Suprapubic skin (tissue), 4 donors: Measurements from ENCODE around the gene PSMD2.

ENCODE experiments used
- POLR2A ChIP-seq, 2 donors: fragments of 450-650 bp; IDR thresholded peaks; one replicate each; pipeline ENCODE4 v1.6.1; 2017; ENCODE audit warnings: antibody characterized with exemption in 2 of 2, mild to moderate bottlenecking in 2 of 2, moderate library complexity in 2 of 2
- POLR2AphosphoS5 ChIP-seq, 3 donors: sonication (generic); formaldehyde crosslinking; IDR thresholded peaks; one replicate each; pipeline ENCODE4 v1.6.1; 2017; ENCODE audit warnings: antibody characterized with exemption in 3 of 3
- TF ChIP-seq, protein P1 (sequence below), 2 donors: fragments of 200-600 bp in 1 of 2; fragments of 450-650 bp in 1 of 2; sonication (generic) in 1 of 2; IDR thresholded peaks; one replicate each; pipeline ENCODE4 v1.5.1; 2016 to 2019; ENCODE audit warnings: antibody characterized with exemption in 2 of 2, mild to moderate bottlenecking in 1 of 2, moderate library complexity in 1 of 2

DNA sequence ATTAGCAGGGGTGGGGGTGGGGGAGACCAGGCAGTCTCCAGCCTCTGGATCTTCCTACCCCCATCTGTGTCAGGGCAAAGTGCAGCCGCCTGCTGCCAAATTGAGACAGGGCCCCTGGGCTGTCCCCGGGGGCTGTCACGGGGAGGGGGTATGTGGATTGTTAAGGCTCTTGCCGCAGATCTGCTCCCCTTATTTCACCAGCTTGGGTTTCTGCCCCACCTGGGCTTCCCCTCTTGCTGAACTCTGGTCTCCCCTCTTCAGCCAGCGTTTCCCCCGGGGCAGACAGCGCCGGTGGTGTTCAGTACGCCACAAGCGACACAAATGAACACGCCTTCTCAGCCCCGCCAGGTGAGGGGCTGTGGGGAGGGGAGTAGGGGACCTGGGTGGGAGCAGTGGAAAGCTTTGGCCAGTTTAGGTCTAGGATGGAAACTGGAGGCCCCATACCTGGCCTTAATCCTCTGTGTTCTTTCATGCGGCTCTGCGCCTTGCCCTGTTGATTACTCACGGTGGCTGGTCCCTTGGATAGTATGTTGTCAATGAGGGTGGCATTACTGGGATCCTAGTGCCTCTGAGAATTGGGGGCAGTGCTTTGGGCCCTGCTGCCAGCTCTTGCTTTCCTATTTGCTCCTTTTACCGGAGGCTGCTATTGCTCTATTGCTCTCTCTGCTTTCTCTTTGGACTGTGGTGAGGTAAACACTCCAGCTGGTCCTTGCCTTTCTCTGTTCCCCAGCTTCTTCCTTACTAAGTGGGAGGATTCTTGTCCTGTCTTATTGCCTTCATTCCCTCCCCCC lies 17.0 kb downstream of the PSMD2 start:
- TF ChIP-seq, protein P1, sequence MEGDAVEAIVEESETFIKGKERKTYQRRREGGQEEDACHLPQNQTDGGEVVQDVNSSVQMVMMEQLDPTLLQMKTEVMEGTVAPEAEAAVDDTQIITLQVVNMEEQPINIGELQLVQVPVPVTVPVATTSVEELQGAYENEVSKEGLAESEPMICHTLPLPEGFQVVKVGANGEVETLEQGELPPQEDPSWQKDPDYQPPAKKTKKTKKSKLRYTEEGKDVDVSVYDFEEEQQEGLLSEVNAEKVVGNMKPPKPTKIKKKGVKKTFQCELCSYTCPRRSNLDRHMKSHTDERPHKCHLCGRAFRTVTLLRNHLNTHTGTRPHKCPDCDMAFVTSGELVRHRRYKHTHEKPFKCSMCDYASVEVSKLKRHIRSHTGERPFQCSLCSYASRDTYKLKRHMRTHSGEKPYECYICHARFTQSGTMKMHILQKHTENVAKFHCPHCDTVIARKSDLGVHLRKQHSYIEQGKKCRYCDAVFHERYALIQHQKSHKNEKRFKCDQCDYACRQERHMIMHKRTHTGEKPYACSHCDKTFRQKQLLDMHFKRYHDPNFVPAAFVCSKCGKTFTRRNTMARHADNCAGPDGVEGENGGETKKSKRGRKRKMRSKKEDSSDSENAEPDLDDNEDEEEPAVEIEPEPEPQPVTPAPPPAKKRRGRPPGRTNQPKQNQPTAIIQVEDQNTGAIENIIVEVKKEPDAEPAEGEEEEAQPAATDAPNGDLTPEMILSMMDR (IDR thresholded peaks at IDR 0.05), result no peak
- TF ChIP-seq POLR2A (IDR thresholded peaks at IDR 0.05) (no peak), POLR2AphosphoS5 (IDR thresholded peaks at IDR 0.05) (no peak)
